PC-3 (cell line): Measurements from ENCODE around the gene MAIP1. TPM values are rescaled to one million over a fixed set of nuclear protein-coding genes. Genes with fewer than 3 reads are reported as not detected.

ENCODE experiments used
- ATAC-seq: fragments of 200-7000 bp; cut with Tn5 transposase; 2 replicates; pipeline ENCODE4 v1.9.1; 2020; ENCODE audit warnings: mild to moderate bottlenecking, moderate library complexity
- BruUV-seq: library from RNA; stranded (reverse); fragments of 400-500 nt; replicated peaks from 2 replicates; lab custom pipeline; 2021; lab: Mats Ljungman, UMichigan
- CTCF ChIA-PET: fragments of 300-600 bp; sonication (Branson Sonifier 250); formaldehyde crosslinking; loops from one replicate; lab custom pipeline; 2022; ENCODE audit warnings: antibody characterized with exemption; lab: Charles Lee
- POLR2A ChIA-PET: fragments of 300-600 bp; sonication (Branson Sonifier 250); formaldehyde crosslinking; loops from one replicate; lab custom pipeline; 2022; ENCODE audit warnings: antibody characterized with exemption; ENCODE audit not compliant: unreplicated experiment; lab: Charles Lee
- DNase-seq: peaks from one replicate; pipeline ENCODE4 v3.0.0-alpha.2; 2015
- H2AFZ ChIP-seq: fragments of 300-600 bp; sonication (generic); 2 replicates; pipeline ENCODE4 v1.6.0; 2016; ENCODE audit warnings: antibody characterized with exemption, low read length
- H3F3A ChIP-seq: fragments of 300-600 bp; sonication (generic); one replicate; pipeline ENCODE4 v1.6.0; 2017; ENCODE audit warnings: antibody characterized with exemption, low read length, control low read depth, mild to moderate bottlenecking; ENCODE audit not compliant: unreplicated experiment
- H3K27ac ChIP-seq: fragments of 300-600 bp; sonication (generic); 2 replicates; pipeline ENCODE4 v1.5.1; 2016; ENCODE audit warnings: mild to moderate bottlenecking, low read length
- H3K27me3 ChIP-seq: fragments of 300-600 bp; sonication (generic); 2 replicates; pipeline ENCODE4 v1.6.1; 2016; ENCODE audit warnings: low read length, mixed read lengths
- H3K36me3 ChIP-seq: fragments of 300-600 bp; sonication (generic); 2 replicates; pipeline ENCODE4 v1.6.1; 2016; ENCODE audit warnings: low read depth, mixed run types, low read length, mixed read lengths
- H3K4me1 ChIP-seq: fragments of 300-600 bp; sonication (generic); 2 replicates; pipeline ENCODE4 v1.5.1; 2016; ENCODE audit warnings: low read length; ENCODE audit not compliant: insufficient read depth
- H3K4me2 ChIP-seq: fragments of 300-600 bp; sonication (generic); 2 replicates; pipeline ENCODE4 v1.6.0; 2016; ENCODE audit warnings: low read length
- H3K4me3 ChIP-seq: fragments of 300-600 bp; sonication (generic); 2 replicates; pipeline ENCODE4 v1.5.1; 2016; ENCODE audit warnings: mild to moderate bottlenecking, low read length, mixed read lengths
- H3K79me2 ChIP-seq: fragments of 300-600 bp; sonication (generic); 2 replicates; pipeline ENCODE4 v1.6.1; 2017; ENCODE audit warnings: low read length, mixed read lengths
- H3K9ac ChIP-seq: fragments of 300-600 bp; sonication (generic); 2 replicates; pipeline ENCODE4 v1.6.0; 2016; ENCODE audit warnings: mild to moderate bottlenecking, low read length
- H3K9me2 ChIP-seq: fragments of 300-600 bp; sonication (generic); replicated peaks from 2 replicates; pipeline ENCODE4 v1.6.1; 2016; ENCODE audit warnings: mixed run types, low read length, mixed read lengths
- H3K9me3 ChIP-seq: fragments of 300-600 bp; sonication (generic); 2 replicates; pipeline ENCODE4 v1.6.1; 2016; ENCODE audit warnings: low read length, mixed read lengths
- H4K20me1 ChIP-seq: fragments of 300-600 bp; sonication (generic); 2 replicates; pipeline ENCODE4 v1.6.1; 2016; ENCODE audit warnings: low read length, mixed read lengths
- CTCF ChIP-seq: fragments of 300-600 bp; sonication (generic); conservative IDR thresholded peaks from 2 replicates; pipeline ENCODE4 v1.5.1; 2017; ENCODE audit warnings: antibody characterized with exemption, low read depth, mild to moderate bottlenecking, low read length
- EZH2 ChIP-seq: fragments of 300-600 bp; sonication (generic); IDR thresholded peaks from one replicate; pipeline ENCODE4 v1.6.1; 2017; ENCODE audit warnings: antibody characterized with exemption, mild to moderate bottlenecking, low read length; ENCODE audit not compliant: unreplicated experiment
- EZH2phosphoT487 ChIP-seq: fragments of 300-600 bp; sonication (generic); IDR thresholded peaks from 2 replicates; pipeline ENCODE4 v1.6.1; 2018; ENCODE audit warnings: mild to moderate bottlenecking, antibody characterized with exemption, low read length, borderline replicate concordance
- intact Hi-C: fragments of 100-400 bp; cut with micrococcal nuclease; formaldehyde crosslinking; loops from 2 replicates; pipeline ENCODE4 v1.9.0; 2023
- total RNA-seq: library from RNA; depleted of rRNA; stranded (reverse); fragments of >200 nt; gene quantifications from 2 replicates; pipeline ENCODE4 v1.2.3, GENCODE V29; 2014

MAIP1 gene
- total RNA-seq, 1 experiment from 2014 or later = 44.7 TPM

DNA sequence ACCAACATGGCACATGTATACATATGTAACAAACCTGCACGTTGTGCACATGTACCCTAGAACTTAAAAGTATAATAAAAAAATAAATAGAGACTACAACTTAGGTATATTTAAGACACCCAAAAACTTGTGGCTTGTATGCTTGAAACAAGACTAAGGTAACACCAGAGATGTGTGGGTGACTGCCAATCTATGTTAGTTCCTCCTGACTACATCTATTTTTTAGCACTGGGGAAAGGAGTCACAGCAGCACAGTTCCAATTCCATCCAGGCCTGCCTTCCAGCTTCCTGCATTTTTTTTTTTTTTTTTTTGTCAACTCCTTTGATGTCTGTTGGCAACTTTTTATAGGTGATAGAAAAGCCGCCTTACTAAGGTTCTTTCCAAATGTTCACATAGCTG is 26.1 kb upstream of the MAIP1 start:
- Histone ChIP-seq H2AFZ (no peak overlapping the region), H3F3A (no peaks in the 10 kb centered on the region), H3K27me3 (no peaks in the 10 kb centered on the region), H3K4me1 (peaks cover 2% of the 10 kb centered on the region), H3K9me2 (no peaks in the 10 kb centered on the region), H3K27ac (no peak overlapping the region), H3K79me2 (peaks cover 36% of the 10 kb centered on the region), H4K20me1 (peaks cover 3% of the 10 kb centered on the region), H3K4me2 (no peak overlapping the region), H3K9me3 (no peaks in the 10 kb centered on the region), H3K36me3 (peaks cover 38% of the 10 kb centered on the region), H3K4me3 (no peak overlapping the region), H3K9ac (no peak overlapping the region)
- ChIA-PET CTCF (no interaction called here), POLR2A (no interaction called here)
- intact Hi-C loops = no loop called here
- DNase-seq (no peak), ATAC-seq (no peak)
- no TSS peak for BruUV-seq
- TF ChIP-seq EZH2phosphoT487 (no peak), CTCF (no peak), EZH2 (no peak)

- H3K36me3 ChIP-seq = peaks cover 35% of the 10 kb centered on the region
- no peak for TF ChIP-seq EZH2phosphoT487
- TF ChIP-seq EZH2 = no peak
- TF ChIP-seq CTCF = no peak
- no peak overlapping the region for H3K27ac ChIP-seq
- no peak overlapping the region for H3K9ac ChIP-seq
- no peaks in the 10 kb centered on the region for H3K27me3 ChIP-seq
- intact Hi-C loops = no loop called here
- no TSS peak for BruUV-seq
- no peaks in the 10 kb centered on the region for H3K9me2 ChIP-seq
- no peak overlapping the region for H3K4me3 ChIP-seq
- H4K20me1 ChIP-seq = no peaks in the 10 kb centered on the region
- no peaks in the 10 kb centered on the region for H3K9me3 ChIP-seq
- ChIA-PET POLR2A (no interaction called here), CTCF (no interaction called here)
- no peaks in the 10 kb centered on the region for H3F3A ChIP-seq
- H3K4me1 ChIP-seq = no peaks in the 10 kb centered on the region
- ATAC-seq = no peak
- H3K79me2 ChIP-seq = peaks cover 7% of the 10 kb centered on the region; the same call in 1 of the 2 replicates
- no peak for DNase-seq
- no peak overlapping the region for H3K4me2 ChIP-seq
- no peak overlapping the region for H2AFZ ChIP-seq
These were observed 23.0 kb upstream of the MAIP1 start for GRCh38 chr2:199932312-199932855.

DNA sequence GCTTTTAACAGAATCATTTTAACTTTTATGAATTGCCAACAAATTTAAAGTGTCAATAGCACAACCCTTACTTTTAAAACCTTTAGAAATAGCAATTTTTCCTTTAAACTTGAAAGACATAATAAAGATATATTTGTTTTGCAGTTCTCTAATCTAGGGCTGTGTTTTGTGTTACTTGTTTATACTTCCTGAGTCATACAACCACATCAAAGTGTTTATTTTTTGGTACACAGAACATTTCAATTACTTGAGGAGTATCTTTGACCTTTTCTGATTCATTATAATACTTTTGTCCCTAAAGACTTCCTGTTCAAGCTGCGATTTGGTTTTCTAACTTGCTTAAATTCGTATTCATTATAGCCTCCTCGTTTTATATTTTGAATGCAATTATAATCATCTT is 21.9 kb upstream of the MAIP1 start:
- DNase-seq = no peak
- no TSS peak for BruUV-seq
- Histone ChIP-seq H3K4me2 (no peak overlapping the region), H3K9ac (no peak overlapping the region), H3K9me2 (no peaks in the 10 kb centered on the region), H3F3A (no peaks in the 10 kb centered on the region), H3K36me3 (peaks cover 31% of the 10 kb centered on the region), H3K4me1 (no peaks in the 10 kb centered on the region), H2AFZ (no peak overlapping the region), H3K27me3 (no peaks in the 10 kb centered on the region), H4K20me1 (no peaks in the 10 kb centered on the region), H3K27ac (no peak overlapping the region), H3K4me3 (no peak overlapping the region), H3K79me2 (peaks cover 3% of the 10 kb centered on the region; the same call in 1 of the 2 replicates), H3K9me3 (no peaks in the 10 kb centered on the region)
- intact Hi-C loops = no loop called here
- no peak for ATAC-seq
- CTCF ChIA-PET = no interaction called here
- POLR2A ChIA-PET = no interaction called here
- TF ChIP-seq EZH2 = no peak
- no peak for TF ChIP-seq CTCF
- no peak for TF ChIP-seq EZH2phosphoT487
